B cell (primary cell): ENCODE data around the gene AHRR. TPM values are rescaled to one million over a fixed set of nuclear protein-coding genes. Genes with fewer than 3 reads are reported as not detected.

Source experiments
- ATAC-seq: fragments of 200-7000 bp; cut with Tn5 transposase; one replicate; pipeline ENCODE4 v1.10.0; 2021; ENCODE audit warnings: low read depth, mild to moderate bottlenecking, moderate number of reproducible peaks, moderate library complexity
- CTCF ChIA-PET: fragments of 350-600 bp; sonication (Branson Sonifier 250); formaldehyde crosslinking; loops from one replicate; lab custom pipeline; 2021; ENCODE audit warnings: antibody characterized with exemption, inconsistent platforms; lab: Charles Lee
- POLR2A ChIA-PET: fragments of 350-600 bp; sonication (Branson Sonifier 250); formaldehyde crosslinking; loops from one replicate; lab custom pipeline; 2021; ENCODE audit warnings: antibody characterized with exemption; lab: Charles Lee
- DNase-seq: peaks from one replicate; pipeline ENCODE4 v3.0.0; 2013
- H2AFZ ChIP-seq: 2 replicates; pipeline ENCODE4 v1.6.1; 2012; ENCODE audit warnings: mild to moderate bottlenecking, low read depth, low read length; ENCODE audit not compliant: insufficient read depth, poor library complexity, severe bottlenecking
- H3K27ac ChIP-seq, 2 donors: 1 replicate in 1 of 2; 2 replicates in 1 of 2; pipeline ENCODE4 v1.5.1; 2012 to 2013; ENCODE audit warnings: low read length in 2 of 2, mild to moderate bottlenecking in 2 of 2, moderate library complexity in 1 of 2
- H3K27me3 ChIP-seq, 4 experiments: fragments of 200-600 bp in 1 of 4; sonication (generic) in 1 of 4; replicated peaks in 1 of 4; 1 replicate in 2 of 4; 2 replicates in 2 of 4; pipeline versions ENCODE4 v1.6.1 to v1.7.0; 2013 to 2016; ENCODE audit warnings: low read length in 3 of 4, mild to moderate bottlenecking in 2 of 4, mixed read lengths in 1 of 4, moderate library complexity in 1 of 4; ENCODE audit not compliant: insufficient read depth in 4 of 4, control insufficient read depth in 3 of 4; ENCODE audit errors: control extremely low read depth in 1 of 4
- H3K36me3 ChIP-seq, 2 experiments: replicated peaks in 1 of 2; 1 replicate in 1 of 2; 2 replicates in 1 of 2; pipeline versions ENCODE4 v1.6.1 to v1.7.1; 2013; ENCODE audit warnings: low read length in 1 of 2; ENCODE audit not compliant: insufficient read depth in 2 of 2, control insufficient read depth in 1 of 2; ENCODE audit errors: control extremely low read depth in 1 of 2, extremely low read depth in 1 of 2
- H3K4me1 ChIP-seq, 2 donors: fragments of 200-600 bp in 1 of 2; sonication (generic) in 1 of 2; 1 replicate in 1 of 2; 2 replicates in 1 of 2; pipeline versions ENCODE4 v1.5.1 to v1.6.1; 2013 to 2017; ENCODE audit warnings: low read length in 2 of 2; ENCODE audit not compliant: control insufficient read depth in 2 of 2, insufficient read depth in 2 of 2
- H3K4me2 ChIP-seq: replicated peaks from 2 replicates; pipeline ENCODE3; 2012; ENCODE audit warnings: mild to moderate bottlenecking, low read depth, low read length; ENCODE audit not compliant: poor library complexity, severe bottlenecking
- H3K4me3 ChIP-seq, 5 experiments: fragments of 200-600 bp in 1 of 5; sonication (generic) in 1 of 5; 1 replicate in 3 of 5; 2 replicates in 2 of 5; pipeline versions ENCODE4 v1.5.1 to v1.7.0; 2011 to 2016; ENCODE audit warnings: low read length in 4 of 5, mild to moderate bottlenecking in 4 of 5, low read depth in 2 of 5, control low read depth in 1 of 5, moderate library complexity in 1 of 5; ENCODE audit not compliant: insufficient read depth in 1 of 5; ENCODE audit errors: control extremely low read depth in 1 of 5, extremely low read depth in 1 of 5
- H3K79me2 ChIP-seq: fragments of 200-600 bp; sonication (generic); one replicate; pipeline ENCODE4 v1.6.0; 2016; ENCODE audit warnings: low read length; ENCODE audit not compliant: control insufficient read depth, insufficient read depth
- H3K9ac ChIP-seq: fragments of 200-600 bp; sonication (generic); 2 replicates; pipeline ENCODE4 v1.6.1; 2017; ENCODE audit warnings: mild to moderate bottlenecking, low read length, moderate library complexity
- H3K9me3 ChIP-seq, 3 donors: one replicate each; pipeline versions ENCODE4 v1.6.1 to v1.7.1; 2013; ENCODE audit warnings: low read length in 2 of 3; ENCODE audit not compliant: control insufficient read depth in 2 of 3, insufficient read depth in 1 of 3; ENCODE audit errors: control extremely low read depth in 1 of 3
- H4K20me1 ChIP-seq: 2 replicates; pipeline ENCODE4 v1.6.0; 2012; ENCODE audit warnings: mild to moderate bottlenecking, low read length; ENCODE audit not compliant: insufficient read depth, control insufficient read depth, poor library complexity, severe bottlenecking
- H3K27ac Mint-ChIP-seq: one replicate; pipeline ENCODE4 v1.8.0; 2021; ENCODE audit warnings: mixed read lengths
- H3K27me3 Mint-ChIP-seq: one replicate; pipeline ENCODE4 v1.8.0; 2021; ENCODE audit warnings: mixed read lengths
- H3K4me1 Mint-ChIP-seq: one replicate; pipeline ENCODE4 v1.8.0; 2021; ENCODE audit warnings: mixed read lengths
- H3K4me3 Mint-ChIP-seq: one replicate; pipeline ENCODE4 v1.8.0; 2021; ENCODE audit warnings: mixed read lengths
- H3K9me3 Mint-ChIP-seq: one replicate; pipeline ENCODE4 v1.8.0; 2022; ENCODE audit warnings: mixed read lengths; ENCODE audit not compliant: insufficient read depth
- EZH2 ChIP-seq: IDR thresholded peaks from 2 replicates; pipeline ENCODE4 v1.6.1; 2012; ENCODE audit warnings: borderline replicate concordance, low read depth, mild to moderate bottlenecking, moderate library complexity, low read length; ENCODE audit not compliant: insufficient read depth, poor library complexity, severe bottlenecking
- WGBS: methylation state at CpG from one replicate; pipeline ENCODE4 v1.1.5; 2013; ENCODE audit warnings: missing lambda C conversion rate; ENCODE audit not compliant: insufficient coverage; 5-methylcytosine and 5-hydroxymethylcytosine counted together
- intact Hi-C: fragments of 100-400 bp; cut with micrococcal nuclease; formaldehyde crosslinking; loops from one replicate; pipeline ENCODE4 v1.10.0; 2022
- polyA plus RNA-seq: library from polyadenylated mRNA; depleted of rRNA; stranded (reverse); fragments of >200 nt; gene quantifications from 2 replicates; pipeline ENCODE4 v1.2.3, GENCODE V29; 2012
- total RNA-seq, 2 donors: library from RNA; stranded (reverse); fragments of 120-200 nt in 1 of 2; gene quantifications; 1 replicate in 1 of 2; 2 replicates in 1 of 2; pipeline versions ENCODE4 v1.2.3 to v1.2.4, GENCODE V29; 2013 to 2022
- TF ChIP-seq, protein P1 (sequence below): fragments of 200-600 bp; IDR thresholded peaks from one replicate; pipeline ENCODE4 v1.8.0; 2022; ENCODE audit warnings: antibody characterized with exemption, mild to moderate bottlenecking

Gene AHRR
- total and polyA plus RNA-seq, 2 donors (not counting 1 experiment from before 2014, with no cell fraction given): 0.13 to 1.7 TPM

DNA sequence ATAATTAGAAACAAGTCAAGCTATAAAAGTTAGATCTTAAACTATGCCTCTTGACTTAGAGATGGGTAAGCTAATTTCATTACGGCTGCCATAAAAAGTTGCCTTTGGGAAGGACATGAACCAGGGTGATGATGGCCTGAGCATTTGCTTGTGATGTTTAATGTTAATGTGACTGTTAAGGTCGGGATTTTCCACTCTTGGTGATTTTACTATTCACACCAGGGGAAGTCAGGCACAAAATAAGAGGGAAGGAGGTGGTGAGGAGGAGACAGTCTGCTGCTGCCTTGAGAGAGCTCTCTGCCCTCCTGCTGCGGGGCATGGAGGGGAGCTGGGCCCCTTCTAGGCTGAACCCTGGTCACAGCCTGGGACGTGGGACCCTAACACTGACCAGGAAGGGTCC lies 34.4 kb downstream of the AHRR start:
- DNase-seq (no peak), ATAC-seq (no peak)
- Histone ChIP-seq H3K4me2 (no peak overlapping the region), H3K4me3 (no peak overlapping the region), H3K9ac (no peak overlapping the region), H4K20me1 (no peaks in the 10 kb centered on the region), H3K36me3 (no peaks in the 10 kb centered on the region), H3K4me1 (no peaks in the 10 kb centered on the region), H3K27me3 (peaks cover 0 to 7% (median 0%) of the 10 kb centered on the region in 4 experiments), H3K27ac (no peak overlapping the region), H2AFZ (no peak overlapping the region), H3K79me2 (no peaks in the 10 kb centered on the region), H3K9me3 (peaks cover 0 to 4% (median 0%) of the 10 kb centered on the region in 3 donors)
- ChIA-PET POLR2A (no interaction called here), CTCF (no interaction called here)
- TF ChIP-seq, protein P1, sequence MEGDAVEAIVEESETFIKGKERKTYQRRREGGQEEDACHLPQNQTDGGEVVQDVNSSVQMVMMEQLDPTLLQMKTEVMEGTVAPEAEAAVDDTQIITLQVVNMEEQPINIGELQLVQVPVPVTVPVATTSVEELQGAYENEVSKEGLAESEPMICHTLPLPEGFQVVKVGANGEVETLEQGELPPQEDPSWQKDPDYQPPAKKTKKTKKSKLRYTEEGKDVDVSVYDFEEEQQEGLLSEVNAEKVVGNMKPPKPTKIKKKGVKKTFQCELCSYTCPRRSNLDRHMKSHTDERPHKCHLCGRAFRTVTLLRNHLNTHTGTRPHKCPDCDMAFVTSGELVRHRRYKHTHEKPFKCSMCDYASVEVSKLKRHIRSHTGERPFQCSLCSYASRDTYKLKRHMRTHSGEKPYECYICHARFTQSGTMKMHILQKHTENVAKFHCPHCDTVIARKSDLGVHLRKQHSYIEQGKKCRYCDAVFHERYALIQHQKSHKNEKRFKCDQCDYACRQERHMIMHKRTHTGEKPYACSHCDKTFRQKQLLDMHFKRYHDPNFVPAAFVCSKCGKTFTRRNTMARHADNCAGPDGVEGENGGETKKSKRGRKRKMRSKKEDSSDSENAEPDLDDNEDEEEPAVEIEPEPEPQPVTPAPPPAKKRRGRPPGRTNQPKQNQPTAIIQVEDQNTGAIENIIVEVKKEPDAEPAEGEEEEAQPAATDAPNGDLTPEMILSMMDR: no peak
- TF ChIP-seq EZH2: no peak
- Mint-ChIP-seq H3K4me3 (no peak overlapping the region), H3K27ac (no peak overlapping the region), H3K27me3 (peaks cover 5% of the 10 kb centered on the region), H3K9me3 (no peaks in the 10 kb centered on the region), H3K4me1 (no peaks in the 10 kb centered on the region)
- 96% methylated on average over 3 of the region's 4 CpGs for WGBS
- intact Hi-C loops: no loop called here

DNA sequence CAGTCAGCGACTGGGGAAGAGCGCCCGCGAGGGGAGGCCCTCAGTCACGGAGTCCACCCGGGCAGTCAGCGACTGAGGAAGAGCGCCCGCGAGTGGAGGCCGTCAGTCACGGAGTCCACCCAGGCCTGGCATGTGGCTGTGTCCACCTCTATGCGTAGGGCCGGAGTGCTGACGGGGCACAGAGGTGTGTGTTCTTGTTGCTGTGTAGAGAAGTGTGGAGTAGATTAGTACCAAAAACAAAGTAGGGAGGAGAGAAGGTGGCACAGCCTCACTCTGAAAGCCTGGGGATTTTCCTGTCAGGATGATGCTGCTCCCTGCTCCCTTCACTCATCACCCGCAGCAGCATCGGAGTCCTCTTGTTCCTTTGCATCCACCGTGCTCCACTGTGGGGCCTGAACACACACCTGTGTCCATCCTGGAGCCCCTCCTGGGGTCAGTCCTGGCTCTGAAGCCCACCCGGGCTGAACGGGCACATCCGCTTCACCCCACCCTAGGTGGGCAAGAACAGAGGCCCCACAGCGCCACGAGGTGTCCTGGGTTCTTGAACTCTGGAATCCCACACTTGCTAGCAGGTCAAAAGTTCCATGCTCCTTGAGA lies 37.9 kb downstream of the AHRR start:
- ATAC-seq: no peak
- DNase-seq: no peak
- H3K36me3 ChIP-seq: no peaks in the 10 kb centered on the region
- intact Hi-C loops: no loop called here
- ChIA-PET POLR2A (no interaction called here), CTCF (no interaction called here)
- H4K20me1 ChIP-seq: no peaks in the 10 kb centered on the region
- no peak overlapping the region for H3K4me2 ChIP-seq
- peaks cover 0 to 4% (median 0%) of the 10 kb centered on the region in 4 experiments for H3K27me3 ChIP-seq
- 96% methylated on average over 7 of the region's 23 CpGs for WGBS
- Mint-ChIP-seq H3K27me3 (no peaks in the 10 kb centered on the region), H3K4me3 (no peak overlapping the region), H3K27ac (no peak overlapping the region), H3K9me3 (no peaks in the 10 kb centered on the region), H3K4me1 (no peaks in the 10 kb centered on the region)
- H3K4me1 ChIP-seq: no peaks in the 10 kb centered on the region
- H2AFZ ChIP-seq: no peak overlapping the region
- no peak overlapping the region for H3K9ac ChIP-seq
- H3K79me2 ChIP-seq: no peaks in the 10 kb centered on the region
- H3K4me3 ChIP-seq: no peak overlapping the region
- H3K27ac ChIP-seq: no peak overlapping the region
- TF ChIP-seq EZH2: no peak
- TF ChIP-seq, protein P1: no peak
- no peaks in the 10 kb centered on the region for H3K9me3 ChIP-seq
